GM18519 (cell line): ENCODE results near the gene PTPRN2.

Source experiments
- ATAC-seq: cut with Tn5 transposase; IDR thresholded peaks from one replicate; pipeline ENCODE4 v1.9.1; 2021; ENCODE audit warnings: mild to moderate bottlenecking, moderate library complexity; ENCODE audit not compliant: unreplicated experiment, low FRiP score

Gene PTPRN2

GRCh38 chr7:157758468-157759245 lies 829.0 kb downstream of the PTPRN2 start:
- ATAC-seq, result no peak

DNA sequence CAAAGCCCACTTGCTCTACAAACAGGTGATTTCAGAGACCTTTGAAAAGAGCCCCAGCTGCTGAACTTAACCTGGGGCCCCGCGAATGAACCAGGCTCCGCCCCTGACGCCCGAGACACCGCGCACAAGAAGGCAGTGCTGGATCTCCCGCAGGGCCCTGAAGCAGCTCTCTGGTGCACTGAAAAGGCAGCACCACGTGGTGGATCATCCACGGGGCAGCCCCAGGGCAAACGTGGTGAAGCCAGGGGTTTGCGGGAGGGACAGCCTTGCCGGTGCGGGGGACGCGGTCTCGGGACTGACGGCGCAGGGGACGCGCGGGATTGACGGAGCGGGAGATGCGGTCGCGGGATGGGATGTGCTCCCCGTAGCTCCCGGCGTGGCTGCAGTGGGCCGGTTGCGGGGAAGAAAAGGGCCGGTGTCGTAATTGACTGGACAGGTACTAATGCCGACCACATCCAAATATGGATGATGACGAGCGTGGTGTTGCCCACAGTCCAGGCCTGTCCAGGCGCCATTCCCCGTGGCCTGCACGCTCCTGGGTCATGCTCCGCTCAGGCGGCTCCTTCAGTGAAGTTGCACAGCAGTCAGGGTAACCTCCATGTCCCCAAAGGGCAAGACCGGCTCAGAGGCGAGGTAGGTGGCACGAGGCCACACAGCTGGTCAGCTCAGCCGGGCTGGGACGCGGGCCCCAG lies 829.7 kb downstream of the PTPRN2 start:
- no peak for ATAC-seq

DNA sequence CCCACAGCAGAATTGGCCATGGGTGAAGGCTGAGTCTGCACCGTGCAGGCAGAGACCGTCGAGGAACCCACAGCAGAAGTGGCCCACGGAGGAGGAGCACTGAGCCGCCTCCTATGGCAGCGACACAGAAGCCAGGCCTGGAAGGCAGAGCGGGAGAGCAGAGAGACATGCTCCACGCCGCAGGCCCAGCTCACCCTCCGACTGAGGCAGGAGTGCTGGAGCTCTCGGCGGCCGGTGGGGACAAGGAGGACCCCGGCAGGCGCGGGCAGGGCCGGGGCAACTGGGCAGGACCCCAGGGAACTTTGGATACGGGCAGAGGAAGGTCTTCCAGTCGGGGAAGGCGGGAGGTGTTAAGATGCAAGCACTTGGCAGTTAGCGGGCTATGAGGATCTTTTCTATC lies 830.4 kb downstream of the PTPRN2 start:
- no peak for ATAC-seq

DNA sequence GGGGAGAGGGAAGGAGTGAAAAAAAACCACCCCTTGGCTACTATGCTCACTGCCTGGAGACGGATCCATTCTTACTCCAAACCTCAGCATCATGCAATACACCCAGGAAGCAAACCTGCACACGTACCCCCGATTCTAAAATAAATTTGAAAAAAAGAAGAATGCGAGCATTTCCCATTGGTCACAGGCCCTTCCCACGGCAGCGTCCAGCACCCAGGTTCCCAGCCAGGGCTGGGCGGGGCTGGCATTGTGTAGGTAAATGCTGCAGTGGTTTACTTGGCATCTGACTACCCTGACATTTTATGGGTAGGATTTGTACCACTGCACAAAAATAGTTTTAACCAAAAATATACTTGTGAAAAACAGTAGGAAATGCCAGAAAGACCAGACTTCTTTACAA lies 831.9 kb downstream of the PTPRN2 start:
- no peak for ATAC-seq

DNA sequence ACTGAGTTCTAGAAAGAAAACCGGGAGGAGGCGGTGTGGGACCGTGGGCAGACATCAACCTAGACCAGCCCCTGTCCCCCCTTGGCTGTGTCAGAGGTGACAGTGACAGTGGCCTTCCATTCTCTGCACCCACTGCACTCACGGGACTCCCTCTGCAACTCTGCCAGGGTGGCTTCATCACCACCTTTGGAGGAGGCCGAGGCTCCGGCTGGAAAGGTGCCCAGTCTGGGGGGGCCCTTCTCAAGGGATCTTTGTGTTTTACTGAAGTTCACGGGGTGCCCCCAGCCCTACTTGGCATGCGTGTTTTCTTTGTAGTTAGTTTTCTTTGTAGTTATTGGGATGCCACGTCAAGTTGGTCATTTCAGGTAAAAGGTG lies 833.2 kb downstream of the PTPRN2 start:
- no peak for ATAC-seq

- ATAC-seq, result no peak
Observed at GRCh38 chr7:157753713-157754415, 833.8 kb downstream of the PTPRN2 start.

DNA sequence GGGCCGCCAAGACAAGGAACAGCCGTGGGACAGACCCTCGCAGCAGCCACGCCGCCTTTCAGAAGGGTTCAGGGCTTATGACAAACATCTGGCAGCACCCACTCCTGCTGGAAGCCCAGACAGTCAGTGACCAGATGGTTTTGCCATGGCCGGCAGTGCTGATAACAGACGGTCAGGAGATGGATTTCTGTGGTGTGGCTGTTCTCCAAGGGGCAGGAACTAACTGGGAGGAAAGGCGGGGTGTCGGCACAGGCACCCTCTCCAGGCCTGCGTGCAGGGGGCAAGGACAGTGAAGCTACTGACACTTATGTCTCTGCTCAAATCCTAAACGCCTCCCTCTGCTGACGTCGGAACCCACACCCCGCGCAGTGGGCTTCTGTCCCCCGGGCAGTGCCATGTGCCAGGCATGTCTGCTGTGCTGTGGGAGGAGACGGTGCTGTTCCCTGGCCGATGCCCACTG lies 834.8 kb downstream of the PTPRN2 start:
- ATAC-seq, result no peak

DNA sequence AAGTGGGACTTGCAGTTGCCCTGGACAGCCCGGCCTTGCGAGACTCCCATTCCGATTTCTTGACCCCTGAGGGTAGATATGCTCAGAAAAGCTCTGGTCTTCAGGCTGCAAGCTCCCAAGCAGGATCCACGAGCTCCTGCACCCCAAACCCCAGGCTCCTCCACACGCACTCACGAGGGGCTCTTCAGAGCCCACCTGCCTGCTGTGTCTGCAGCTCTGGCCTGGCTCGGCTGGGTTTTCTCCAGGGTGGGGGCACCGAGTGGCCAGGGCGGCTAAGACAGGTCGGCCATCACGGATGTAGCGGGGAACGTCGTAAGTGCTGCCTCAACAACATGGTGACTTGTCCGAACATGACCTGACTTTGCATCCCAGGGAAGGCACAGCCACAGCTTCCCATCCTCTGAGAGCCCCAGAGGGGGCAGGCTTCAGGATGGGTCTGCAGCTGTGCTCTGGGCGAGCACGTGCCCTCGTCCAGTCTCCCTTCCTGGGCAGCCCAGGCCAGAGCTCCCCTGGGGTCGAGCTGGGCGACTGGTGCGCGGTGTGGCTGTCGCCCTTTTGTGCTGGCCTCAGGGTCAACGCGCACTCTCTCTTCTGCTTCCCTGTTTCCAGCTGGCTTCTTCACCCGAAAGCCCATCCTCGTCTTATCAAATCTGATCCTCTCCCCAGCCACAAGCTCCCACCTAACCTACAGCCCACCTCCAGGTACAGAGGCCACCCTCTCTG lies 835.5 kb downstream of the PTPRN2 start:
- ATAC-seq, result no peak

DNA sequence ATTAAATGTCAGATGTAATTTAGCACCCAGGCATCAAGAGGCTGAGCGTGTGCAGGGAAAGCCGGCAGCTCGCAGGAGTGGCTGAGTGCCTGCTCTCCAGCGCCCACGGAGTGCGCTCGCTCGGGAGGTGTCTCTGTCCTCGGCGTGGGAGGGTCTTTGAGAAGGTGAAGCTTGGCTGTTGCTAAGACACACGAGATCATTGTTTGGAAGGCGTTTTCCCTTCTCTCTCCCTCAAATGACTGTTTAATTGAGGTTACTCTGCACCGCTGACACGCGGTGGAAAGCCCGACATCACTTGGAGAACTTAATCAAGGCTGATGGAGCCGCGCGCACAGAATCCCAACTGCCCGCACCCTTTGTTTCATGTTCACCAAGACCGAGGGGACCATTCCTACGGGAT lies 836.2 kb downstream of the PTPRN2 start:
- ATAC-seq, result no peak

- no peak for ATAC-seq
Observed at GRCh38 chr7:157750291-157750690, 837.3 kb downstream of the PTPRN2 start.

DNA sequence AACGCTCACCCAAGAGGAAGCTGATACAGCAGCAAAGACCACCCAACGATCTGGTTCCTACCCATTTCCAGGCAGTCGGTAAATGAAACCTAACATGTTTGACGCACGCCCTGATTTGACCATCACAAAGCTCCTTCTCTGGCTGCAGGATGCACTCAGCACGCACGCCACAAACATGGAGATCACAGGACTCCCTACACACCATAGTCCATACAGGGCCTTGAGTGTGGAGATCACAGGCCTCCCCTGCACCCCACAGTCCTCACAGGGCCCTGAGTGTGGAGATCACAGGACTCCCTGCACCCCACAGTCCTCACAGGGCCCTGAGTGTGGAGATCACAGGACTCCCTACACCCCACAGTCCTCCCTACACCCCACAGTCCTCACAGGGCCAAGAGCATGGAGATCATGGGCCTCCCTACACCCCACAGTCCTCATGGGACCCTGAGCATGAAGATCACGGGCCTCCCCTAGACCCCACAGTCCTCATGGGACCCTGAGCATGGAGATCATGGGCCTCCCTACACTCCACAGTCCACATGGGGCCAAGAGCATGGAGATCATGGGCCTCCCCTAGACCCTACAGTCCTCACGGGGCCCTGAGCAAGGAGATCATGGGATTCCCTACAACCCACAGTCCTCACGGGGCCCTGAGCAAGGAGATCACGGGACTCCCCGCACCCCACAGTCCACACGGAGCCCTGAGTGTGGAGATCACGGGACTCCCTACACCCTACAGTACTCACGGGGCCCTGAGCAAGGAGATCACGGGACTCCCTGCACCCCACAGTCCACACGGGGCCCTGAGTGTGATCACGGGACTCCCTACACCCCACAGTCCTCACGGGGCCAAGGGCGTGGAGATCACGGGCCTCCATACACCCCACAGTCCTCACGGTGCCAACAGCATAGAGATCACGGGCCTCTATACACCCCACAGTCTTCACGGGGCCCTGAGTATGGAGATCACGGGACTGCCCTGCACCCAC lies 841.6 kb downstream of the PTPRN2 start:
- ATAC-seq, result no peak

DNA sequence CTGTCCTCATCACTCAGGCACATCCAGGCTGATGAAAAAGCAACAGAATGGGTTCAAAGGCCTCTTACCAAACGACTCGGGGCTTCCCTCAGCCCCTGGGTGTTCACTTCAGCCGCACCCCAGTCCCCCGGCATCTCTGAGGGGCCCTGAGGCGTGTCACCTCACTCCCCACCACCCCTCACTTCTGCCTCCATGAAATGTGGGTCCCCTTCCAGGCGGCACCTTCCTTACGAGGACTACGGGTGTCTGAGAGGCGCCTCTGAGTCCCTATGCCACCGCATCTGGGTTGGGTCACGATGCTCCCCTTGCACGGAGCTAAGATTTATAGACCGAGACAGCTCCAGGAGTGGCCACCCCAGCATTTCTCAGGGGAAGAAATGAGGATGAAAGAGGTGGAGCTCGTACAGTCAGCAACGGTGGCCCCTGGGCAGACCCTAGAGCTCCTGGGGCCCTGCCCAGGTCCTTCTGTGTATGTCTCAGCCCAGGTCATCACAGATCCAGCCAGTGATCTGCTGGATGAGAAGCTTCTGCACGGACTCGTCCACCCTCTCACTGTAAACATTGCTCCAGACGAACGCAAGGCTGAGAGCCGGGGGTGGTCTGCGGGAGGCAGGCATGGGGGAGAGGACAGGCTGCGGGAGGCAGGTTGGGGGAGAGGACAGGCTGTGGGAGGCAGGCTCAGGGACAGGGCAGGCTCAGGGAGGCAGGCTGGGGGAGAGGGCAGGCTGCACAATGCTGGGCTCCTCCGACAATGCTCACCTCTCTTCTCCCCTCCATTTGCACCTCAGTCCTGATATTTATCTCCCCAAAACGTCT lies 842.6 kb downstream of the PTPRN2 start:
- no peak for ATAC-seq

GRCh38 chr7:157743781-157744525 lies 843.7 kb downstream of the PTPRN2 start:
- no peak for ATAC-seq

DNA sequence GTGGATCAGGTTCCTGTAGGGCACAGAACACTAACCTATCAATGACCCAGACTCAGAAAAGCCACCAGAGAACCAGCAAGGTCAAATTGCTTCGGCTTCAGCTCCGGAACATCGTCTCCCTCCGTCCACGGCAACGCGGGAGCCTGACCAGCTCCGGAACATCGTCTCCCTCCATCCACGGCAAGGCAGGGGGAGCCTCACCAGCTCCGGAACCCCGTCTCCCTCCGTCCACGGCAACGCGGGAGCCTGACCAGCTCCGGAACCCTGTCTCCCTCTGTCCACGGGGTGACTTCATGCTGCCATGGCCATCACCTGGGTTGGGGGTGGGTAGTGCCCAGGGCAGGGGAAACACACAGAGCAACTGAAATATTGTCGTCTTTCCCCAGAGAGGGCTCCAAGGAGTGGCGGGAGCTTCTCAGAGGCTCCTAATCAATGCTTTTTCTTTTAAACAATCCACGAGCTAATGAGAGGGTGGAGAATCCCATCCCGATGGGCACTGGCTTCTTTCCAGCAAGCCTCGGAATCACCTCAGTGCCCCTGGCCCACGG lies 847.3 kb downstream of the PTPRN2 start:
- no peak for ATAC-seq

DNA sequence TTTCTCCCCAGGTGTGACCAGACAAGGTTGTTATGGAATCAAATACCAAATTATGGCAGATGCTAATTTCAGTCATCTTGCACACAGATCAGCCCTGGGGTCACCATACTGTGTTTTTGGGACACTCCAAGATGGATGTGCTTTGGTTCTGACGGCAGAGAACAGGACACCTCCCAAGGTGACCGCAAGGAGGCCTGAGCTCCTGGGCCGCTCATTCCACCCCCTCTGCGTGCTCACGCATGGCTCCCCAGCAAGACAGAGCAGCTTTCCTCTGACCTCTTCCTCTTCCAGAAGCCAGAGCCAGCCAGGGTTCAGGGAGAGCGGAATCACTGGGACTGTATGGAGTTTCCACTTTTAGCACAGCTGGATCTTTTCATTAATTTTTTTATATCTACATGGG lies 848.0 kb downstream of the PTPRN2 start:
- no peak for ATAC-seq

GRCh38 chr7:157739031-157739430 lies 848.6 kb downstream of the PTPRN2 start:
- no peak for ATAC-seq

DNA sequence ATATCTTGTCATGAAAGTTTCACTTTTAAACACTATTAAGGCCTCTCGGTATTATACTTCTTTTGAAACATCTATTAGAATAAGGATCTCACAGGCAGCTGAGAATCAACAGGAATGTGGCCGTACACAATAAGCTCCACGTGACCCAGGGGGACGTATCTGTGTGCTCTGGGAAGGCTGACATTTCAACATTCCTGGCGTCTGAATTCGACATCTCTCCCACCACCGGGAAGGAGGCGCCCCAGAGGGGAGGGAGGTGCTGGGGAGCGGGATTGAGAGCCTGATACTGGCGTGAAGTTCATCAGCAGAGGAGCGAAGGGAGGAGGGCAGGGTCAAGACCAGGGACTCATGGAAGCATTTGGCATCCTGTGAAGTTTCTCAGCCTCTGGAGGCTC lies 849.6 kb downstream of the PTPRN2 start:
- ATAC-seq, result no peak
